A204.1 (cell line): Measurements from ENCODE around the gene PRR5L.
"Not testable (repeated sequence)": the region's sequence is repeated elsewhere in the genome, so short reads cannot be mapped to it uniquely, and the experiment has no call there.

Experiments
- FAIRE-seq: peaks from 2 replicates; lab custom pipeline; 2012; peaks lifted over from hg19 to GRCh38; lab: Jason Lieb, UNC

The PRR5L gene

DNA sequence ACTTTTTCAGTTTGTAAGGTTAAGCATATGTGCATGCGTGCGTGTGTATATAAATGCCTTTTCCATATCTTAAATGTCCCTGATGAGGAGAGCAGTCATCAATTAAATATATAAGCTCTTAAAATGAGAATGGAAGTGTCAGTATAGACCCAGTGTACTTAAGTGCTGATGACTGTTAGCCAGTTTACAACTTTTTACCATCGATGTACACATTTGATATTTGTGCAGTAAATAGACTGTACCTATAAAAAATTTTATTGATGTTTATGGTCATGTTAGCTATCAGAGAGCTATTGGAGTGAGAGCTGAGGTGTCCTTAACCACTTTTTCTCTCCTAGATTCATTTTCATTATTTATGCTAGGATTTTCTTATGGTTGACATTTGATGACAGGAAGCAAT, 168.6 kb downstream of the PRR5L start:
- no peak for FAIRE-seq

DNA sequence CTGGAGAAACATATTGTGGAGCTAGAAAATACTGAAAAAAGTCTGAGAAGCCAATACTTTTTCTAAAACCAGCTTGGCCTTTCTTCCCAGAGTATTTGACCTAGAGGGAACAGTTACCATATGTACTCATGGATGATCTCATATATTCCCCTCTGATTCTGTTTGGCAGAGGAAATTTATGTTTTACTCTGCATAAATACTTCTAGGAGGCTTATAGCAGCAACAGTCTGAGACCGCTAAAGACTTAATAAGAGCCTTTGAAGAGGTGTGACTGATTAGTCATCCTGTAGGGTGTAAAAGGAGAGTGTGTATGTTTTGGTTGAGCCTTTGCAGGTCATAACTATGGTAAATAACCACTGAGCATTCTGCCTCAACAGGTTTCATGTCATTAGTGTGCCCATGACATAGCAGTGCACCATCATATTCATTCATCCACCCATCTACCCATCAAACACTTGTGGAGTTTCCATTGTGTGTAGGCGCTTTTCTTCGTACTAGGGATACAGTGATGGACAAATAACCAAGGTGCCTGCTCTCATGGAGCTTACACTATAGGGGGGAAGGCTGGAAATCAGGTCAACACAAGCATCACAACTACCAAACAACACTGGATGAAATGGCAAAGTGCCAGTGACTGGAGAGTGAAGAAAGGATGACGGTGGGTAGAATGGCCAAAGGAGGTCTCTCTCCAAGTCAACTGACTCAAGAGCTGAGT, 169.5 kb downstream of the PRR5L start:
- FAIRE-seq: no peak

DNA sequence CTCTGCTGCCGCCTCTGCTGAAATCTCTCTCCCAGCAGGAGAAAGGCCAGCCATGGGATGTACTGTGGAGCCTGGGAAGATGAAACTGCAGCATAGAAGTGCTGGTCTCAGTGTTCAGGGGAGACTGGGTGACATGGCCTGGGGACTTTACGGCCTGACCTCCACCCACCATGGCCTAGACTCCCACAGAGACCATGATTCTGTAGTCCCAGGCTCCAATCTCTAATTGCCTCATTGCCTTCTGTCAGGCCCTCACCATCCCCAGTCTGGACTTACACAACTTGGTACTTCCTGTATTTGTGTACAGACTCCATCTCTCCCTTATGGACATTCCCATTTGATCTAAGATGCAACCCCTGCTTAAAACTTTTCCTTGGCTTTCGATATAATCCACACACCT, 170.9 kb downstream of the PRR5L start:
- FAIRE-seq: no peak

DNA sequence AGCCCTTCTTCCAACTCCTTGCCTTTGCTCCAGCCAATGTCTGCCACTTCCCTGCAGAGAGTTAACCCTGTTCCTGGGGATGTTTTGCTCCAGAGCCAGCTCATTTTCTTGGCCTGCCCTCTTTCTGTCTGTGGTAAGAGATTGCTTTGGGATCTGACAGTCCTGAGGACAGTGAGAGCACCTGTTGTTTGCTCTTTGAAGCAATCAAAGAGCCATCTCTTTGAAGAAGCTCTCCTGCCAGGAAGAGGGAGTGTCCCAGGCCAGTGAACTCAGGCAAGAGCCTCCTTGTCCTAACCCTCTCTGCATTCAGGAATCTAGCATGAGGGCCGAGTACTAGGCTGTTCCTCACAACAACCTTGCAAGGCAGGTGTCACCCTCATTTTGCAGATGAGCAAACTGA, 171.8 kb downstream of the PRR5L start:
- no peak for FAIRE-seq

DNA sequence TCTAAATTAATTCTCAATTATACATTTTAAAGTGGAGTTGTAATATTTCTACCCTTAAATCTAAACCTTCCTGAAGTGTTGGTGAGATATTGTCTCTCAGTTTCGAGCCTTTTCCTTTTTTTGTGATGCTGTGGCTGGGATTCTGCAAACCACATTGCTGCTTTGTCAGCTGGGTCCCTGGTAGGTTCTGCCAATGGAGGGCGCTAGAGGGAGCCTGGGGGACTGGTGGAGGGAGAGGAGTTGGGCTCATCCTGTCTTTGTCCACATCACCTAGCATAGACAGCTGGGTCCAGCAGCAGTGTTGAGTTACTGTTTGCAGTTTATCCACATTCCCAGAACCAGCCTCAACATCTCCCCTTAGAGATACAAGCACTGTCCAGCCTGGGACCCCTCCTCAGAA, 173.0 kb downstream of the PRR5L start:
- FAIRE-seq: no peak

DNA sequence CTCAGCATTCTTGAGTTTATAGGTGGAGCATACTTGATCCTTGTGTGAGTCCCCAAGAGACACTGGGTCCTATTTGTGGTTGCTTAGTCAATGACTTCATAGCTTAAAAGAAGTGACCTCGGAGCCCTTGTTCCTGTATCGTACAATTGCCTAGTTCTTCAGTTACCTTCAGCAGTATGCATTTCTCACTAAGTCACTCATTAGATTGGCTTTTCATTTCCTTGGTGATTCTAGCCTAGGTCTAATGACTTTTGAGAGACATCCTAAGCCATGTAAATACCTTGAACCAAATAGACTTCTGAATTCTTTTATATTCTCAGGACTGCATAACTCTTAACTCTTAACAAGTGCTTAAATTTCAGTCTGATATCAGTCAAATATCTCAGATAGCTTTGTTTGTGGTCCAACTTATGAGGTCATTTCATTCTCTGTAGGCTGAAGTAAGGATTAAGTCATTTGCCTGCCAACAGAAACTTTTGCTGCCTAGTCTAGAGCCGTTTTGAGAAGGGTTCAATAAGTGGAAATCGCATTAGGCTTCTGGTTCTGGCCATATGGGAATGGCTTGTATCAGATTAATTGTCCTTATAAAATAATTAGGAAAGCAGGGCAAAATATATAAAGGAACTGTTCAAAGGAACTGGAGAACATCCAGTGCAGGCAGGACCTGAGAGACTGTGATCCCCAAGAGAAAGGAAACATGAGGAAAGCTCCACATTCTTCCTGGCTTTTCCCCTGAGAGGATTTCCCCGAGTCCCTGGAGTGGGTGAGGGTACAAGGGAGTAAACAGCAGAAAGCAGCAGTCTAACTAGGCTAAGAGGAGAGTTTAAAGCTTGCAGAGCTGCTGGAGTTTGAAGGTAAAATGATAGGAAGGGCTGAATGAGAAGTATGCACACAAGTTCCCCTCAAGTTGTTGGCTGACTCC, 174.1 kb downstream of the PRR5L start:
- no peak for FAIRE-seq

DNA sequence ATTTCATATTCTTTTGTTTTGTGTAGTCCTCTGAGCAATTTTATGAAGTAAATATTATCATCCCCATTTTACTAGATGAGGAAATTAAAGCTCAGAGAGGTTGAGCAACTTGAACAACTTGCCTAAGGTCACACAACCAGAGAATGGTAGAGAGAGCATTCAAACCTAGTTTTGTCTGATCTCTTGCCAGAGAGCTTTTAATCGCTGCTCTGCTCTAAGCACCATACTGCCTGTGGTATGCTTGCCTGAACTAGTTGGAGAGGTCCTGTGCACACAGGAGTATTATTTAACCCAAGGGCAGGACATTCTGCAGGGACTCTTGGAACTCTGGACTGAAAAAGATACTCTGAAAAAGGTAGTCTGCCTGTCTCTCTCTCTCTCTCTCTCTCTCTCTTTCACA, 175.5 kb downstream of the PRR5L start:
- FAIRE-seq: no peak

DNA sequence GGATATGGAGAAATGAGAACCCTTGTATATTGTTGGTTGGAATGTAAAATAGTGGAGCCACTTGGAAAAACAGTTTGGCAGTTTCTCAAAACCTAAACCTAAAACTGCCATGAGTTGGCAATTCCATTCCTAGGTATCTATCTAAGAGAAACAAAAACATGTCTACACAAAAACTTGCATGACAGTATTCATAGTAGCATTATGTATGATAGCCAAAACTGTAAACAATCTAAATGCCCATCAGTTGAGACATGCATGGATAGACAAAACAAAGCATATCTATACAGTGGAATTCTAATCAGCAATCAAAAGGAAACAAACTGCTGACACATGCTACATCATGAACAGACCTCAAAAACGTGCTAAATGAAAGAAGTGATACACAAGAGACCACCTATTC, 179.1 kb downstream of the PRR5L start:
- FAIRE-seq: no peak

DNA sequence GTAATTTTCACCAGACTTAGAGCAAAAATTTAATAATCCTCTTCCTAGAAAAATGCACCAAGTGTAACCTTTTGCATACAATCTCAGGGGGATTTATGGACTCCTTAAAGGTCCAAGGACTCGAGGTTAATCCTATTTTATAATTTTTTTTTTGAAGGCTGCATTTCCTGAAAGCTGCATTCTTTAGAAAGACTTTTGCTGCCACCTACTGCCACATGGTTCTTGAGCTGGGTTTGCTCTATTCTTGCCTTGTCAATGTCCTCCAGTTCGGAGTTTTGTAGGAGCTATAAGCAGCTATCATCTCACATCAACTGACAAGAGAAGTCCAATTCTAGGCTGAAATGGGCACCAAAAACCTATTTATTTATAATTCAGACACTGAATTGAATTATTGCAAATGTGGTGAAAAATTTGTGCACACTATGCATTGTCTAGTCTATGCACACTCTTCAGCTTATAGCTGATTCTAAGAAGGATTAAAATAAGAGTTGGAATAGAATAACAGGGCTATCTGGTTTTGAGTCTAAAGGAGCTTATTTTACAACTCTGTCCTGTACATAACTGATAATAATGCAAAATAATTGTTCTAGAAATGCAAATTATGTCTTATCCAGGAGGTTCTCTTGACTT, 182.7 kb downstream of the PRR5L start:
- peak; percentile 76 for FAIRE-seq

DNA sequence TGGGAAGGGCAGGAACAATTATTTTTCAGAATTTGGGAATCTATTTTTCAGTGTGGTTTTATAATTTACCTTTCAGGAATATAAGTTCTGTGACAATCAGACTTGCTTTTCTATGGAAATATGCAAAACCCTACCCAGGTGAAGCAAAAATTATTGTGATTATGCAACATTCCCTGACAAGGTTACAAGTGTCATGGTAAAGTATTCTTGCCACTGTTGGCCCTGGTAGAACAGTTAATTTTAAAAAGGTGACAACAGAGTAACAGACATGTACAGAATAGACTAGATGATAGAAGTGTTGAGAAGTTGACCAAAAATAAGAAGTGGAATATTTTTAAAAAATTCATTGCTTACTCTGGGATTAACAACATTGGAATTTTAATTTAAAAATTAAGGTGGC, 184.7 kb downstream of the PRR5L start:
- FAIRE-seq: no peak

DNA sequence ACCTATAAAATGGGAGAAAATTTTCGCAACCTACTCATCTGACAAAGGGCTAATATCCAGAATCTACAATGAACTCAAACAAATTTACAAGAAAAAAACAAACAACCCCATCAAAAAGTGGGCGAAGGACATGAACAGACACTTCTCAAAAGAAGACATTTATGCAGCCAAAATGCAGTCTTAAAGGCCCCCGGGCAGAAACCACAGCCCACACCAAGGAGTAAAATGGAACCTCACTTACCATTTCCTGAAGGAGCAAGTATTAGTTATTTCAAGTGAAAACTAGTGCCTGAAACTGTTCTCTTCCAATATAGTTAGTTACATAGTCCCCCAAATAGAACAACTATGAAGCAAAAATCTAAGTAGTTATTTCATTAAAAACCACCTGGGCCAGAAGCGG, 187.0 kb downstream of the PRR5L start:
- FAIRE-seq: not testable (repeated sequence)

DNA sequence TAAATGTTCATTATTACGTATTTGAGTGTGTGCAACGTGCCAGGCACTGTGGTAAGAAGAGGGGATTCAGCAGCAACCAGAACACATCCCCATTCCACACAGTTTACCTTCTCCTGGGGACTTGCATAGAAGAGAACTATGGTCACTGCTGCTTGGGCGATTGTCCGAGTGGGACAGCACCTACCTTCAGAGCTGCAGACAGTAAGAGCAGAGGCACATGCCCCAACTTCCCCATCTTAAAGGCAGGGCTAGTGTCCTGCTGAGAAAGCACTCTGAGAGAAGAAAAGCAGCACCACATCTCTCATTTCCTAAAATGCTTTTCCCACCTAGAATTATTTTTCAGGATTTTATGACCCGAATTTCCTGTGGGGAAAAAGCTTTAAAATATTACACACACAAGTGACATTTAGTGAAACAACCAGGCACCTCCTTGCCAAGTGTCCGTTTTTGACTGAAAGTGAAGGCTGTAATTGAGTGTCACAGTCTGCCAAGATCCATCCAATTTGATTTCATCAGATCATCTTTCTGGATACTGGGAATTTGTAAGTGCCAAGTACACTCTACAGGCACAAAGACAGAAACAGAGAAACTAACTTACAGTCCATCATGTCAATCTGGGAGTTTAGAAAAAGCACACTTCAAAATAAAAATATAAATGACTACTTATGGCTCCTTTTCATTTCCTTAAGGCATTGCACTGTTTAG, 189.4 kb downstream of the PRR5L start:
- no peak for FAIRE-seq

DNA sequence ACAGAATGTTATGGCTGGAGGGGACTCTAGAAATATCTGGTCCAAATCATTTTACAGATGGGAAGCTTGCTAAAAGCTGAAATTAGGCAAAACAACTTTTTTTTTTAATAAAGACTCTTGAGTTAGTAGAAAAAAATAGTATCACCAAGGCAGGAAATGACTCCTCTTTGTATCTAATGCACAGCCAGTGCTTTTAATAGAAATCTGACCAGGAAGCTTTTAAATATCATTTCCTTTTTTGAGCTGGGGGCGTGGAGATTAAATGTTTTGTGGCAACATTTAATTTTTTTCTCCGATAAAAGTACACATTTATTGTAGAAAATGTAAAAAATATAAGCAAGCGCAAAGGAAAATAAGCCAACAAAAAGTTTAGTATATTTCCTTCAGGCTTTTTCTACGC, 191.5 kb downstream of the PRR5L start:
- FAIRE-seq: no peak

DNA sequence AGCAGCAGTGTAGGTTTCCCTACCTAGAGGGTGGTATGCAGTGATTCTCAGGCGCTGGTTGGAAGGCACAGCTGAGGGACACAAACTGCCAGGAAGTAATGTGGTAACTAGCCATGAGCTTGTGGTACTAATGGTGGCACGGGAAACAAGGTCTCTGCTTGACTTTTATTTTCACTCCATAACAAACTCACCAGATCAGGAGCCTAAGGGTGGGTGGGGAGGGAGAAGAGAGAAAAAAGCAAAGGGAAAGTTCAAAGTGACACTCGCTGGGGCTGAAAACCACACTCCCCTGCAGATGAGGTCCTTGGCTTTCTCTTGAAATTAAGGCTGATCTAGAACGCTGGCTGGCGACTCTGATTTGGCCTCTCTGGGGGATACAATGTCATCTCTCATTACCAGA, 192.0 kb downstream of the PRR5L start:
- no peak for FAIRE-seq

DNA sequence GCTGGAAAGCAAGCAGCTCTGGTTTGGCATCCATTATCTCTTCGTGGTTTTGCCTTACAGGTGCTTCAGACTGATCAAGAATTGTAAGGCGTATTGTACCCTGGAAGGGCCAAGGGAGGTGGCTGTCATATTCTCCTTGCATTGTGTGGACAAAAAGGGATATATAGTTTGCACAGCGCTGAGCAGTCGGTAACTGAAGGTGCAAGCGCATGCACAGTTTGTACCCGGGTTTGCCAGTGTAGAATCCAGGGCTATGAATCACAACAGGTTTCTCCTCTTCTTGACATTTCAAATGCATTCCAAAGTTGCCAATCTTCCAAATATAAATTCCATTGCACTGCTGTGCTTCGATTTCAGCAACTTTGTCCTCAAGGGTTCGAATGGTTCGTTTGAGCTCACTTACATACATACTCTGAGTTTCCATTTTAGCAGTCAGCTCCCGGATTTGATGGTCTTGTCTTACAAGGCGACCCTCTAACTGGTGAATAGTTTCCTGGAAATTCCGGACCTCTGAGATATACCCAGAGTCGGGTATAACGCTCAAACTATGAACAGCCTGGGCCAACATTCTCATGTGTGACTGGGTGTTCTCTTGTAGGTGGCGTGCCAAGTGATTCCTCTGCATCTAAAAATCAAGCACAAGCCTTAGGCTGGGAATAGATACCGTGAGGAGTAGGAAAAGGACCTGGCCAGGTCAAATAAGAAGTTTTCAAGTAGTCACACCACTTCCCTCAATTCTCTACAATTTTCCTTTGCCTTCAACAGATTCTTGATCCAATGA, 194.1 kb downstream of the PRR5L start:
- FAIRE-seq: no peak

DNA sequence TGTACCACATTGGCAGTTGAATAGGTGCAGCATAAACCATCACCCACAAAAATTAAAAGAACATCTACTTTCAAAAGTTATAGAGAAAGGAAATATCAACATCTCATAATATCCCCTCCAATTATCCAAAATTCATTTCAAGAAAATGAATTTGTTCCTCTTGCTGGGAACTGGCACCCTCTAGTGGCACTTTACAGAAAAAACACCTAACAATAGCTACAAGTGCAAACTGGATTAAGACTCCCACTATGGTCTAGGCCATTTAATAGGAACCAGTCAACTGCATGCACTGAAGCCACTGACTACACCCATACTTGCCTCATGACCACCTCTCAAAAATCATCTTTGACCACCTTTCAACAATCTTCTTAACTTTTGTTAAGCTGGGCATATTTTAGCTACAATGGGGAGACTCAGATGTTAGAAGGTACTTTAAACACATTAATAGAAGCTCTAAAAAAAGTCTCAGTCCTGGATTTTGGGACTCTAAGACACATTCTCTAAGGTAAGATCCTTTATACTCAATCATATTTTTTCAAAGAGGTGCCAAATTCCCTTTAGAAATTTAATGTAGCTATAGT, 196.7 kb downstream of the PRR5L start:
- FAIRE-seq: peak; percentile 93

DNA sequence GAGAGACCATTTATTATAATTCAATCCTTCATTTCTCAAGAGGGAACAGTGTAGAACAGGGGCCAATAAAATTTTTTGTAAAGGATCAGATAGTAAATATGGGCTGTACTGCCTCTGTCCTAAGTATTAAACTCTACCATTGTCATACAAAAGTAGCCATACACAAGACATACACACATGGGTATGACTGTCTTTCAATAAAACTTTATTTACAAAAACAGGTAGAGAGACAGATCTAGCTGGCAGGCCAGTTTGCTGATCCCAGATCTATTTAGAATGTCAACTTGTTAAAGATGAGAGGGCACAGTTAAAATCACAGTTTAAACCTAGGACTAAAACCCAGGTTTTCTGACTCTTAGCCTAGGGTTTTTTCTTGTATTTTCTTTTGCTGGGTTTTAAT, 197.2 kb downstream of the PRR5L start:
- FAIRE-seq: no peak

DNA sequence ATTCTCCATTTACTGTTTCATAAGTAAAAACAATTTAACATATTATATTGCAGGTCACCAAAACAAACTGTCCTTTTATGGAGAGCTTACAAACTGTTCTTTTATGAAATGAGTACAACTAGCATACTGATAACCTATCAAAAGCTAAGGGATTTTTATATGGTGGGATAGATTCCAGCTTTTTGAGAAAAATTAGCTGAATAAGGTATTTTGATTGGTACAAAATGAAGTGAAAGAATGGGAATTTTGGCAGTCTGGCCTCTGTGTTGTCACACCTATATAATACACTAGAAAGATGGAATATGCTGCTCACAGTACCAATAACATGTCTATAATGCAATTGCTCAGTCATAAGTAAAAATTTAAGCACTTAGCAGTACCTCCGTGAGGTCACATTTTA, 202.6 kb downstream of the PRR5L start:
- FAIRE-seq: no peak

DNA sequence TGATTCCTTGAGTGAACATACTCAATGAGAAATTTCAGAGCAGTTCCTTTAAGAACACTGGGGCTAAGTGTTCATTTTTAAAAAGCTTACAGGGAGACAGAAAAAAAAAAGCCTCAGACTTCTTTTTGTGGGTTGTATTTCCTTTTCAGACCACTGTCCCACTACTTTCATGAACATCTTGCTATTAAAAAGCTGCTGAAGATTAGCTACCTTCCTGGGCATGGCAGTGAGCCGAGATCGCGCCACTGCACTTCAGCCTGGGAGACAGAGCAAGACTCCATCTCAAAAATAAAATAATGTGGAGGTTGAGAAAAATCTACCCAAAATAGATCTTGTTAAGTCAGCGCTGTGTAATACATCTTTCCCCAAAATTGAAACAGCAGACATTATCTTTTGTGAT, 203.2 kb downstream of the PRR5L start:
- FAIRE-seq: no peak

DNA sequence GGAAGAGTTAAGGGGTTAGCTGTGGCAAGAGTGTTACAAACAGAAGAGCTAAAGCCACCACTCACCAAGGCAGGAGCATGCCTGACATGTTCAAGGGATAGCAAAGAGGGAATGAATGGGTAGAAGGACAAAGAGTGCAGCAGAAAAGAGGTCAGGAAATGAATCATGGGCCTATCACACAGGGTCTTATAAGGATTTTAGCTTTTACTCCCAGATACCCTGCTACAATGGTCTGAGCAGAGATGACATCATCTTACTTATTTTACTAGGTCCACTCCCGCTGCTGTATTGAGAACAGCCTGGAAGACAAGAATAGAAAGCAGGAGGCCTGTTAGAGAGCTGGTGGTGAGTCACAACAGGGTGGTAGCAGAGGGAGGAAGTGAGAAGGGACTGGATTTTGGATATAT, 204.2 kb downstream of the PRR5L start:
- FAIRE-seq: no peak

DNA sequence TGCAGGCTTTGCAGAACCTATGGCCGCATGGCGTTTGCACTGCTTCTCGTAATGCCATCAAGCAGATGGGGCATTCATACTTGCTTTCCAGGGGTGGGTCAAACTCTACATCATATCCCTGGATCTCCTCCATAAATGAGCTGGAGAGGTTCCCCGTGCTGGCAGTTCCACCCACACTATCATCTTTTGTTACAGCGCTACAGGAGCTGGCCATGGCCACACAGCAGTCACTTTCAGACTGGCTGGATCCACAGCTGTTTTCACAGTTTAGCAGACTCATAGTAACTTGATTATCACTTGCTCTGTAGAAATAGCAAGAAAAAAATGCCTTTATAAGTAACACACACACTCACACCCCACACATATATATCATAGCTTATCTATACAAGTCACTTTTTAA, 205.1 kb downstream of the PRR5L start:
- no peak for FAIRE-seq
